HUES64 (cell line): ENCODE measurements around the gene PLCB1.

Experiments used
- H3K27ac ChIP-seq: 2 replicates; pipeline ENCODE4 v1.7.0; 2013; ENCODE audit warnings: low read depth, low read length, inconsistent platforms
- H3K27me3 ChIP-seq: 2 replicates; pipeline ENCODE4 v1.6.1; 2013; ENCODE audit warnings: mild to moderate bottlenecking, low read length; ENCODE audit not compliant: insufficient read depth
- H3K36me3 ChIP-seq: 2 replicates; pipeline ENCODE4 v1.6.1; 2013; ENCODE audit warnings: mild to moderate bottlenecking, low read length; ENCODE audit not compliant: insufficient read depth
- H3K4me1 ChIP-seq: 2 replicates; pipeline ENCODE4 v1.6.1; 2013; ENCODE audit warnings: mild to moderate bottlenecking, low read length, moderate library complexity; ENCODE audit not compliant: insufficient read depth
- H3K4me3 ChIP-seq: 2 replicates; pipeline ENCODE4 v1.5.1; 2013; ENCODE audit warnings: mild to moderate bottlenecking, low read length, moderate library complexity
- H3K9ac ChIP-seq: 2 replicates; pipeline ENCODE4 v1.6.1; 2013; ENCODE audit warnings: mild to moderate bottlenecking, low read depth, low read length
- H3K9me3 ChIP-seq: 2 replicates; pipeline ENCODE4 v1.6.1; 2013; ENCODE audit warnings: low read depth, low read length; ENCODE audit not compliant: insufficient read depth
- WGBS: fragments of 150-250, 120-280 bp; methylation state at CpG from one replicate; pipeline ENCODE4 v1.1.7; 2013; ENCODE audit warnings: missing lambda C conversion rate; 5-methylcytosine and 5-hydroxymethylcytosine counted together

The PLCB1 gene

GRCh38 chr20:8798505-8798904 is 666.4 kb downstream of the PLCB1 start:
- Histone ChIP-seq H3K36me3 (no peaks in the 10 kb centered on the region), H3K9me3 (no peaks in the 10 kb centered on the region), H3K4me1 (0 out of 2 replicates have a peak, but pooled peaks cover 3% of the 10 kb centered on the region), H3K27ac (no peak overlapping the region), H3K27me3 (no peaks in the 10 kb centered on the region), H3K4me3 (no peak overlapping the region), H3K9ac (no peak overlapping the region)

DNA sequence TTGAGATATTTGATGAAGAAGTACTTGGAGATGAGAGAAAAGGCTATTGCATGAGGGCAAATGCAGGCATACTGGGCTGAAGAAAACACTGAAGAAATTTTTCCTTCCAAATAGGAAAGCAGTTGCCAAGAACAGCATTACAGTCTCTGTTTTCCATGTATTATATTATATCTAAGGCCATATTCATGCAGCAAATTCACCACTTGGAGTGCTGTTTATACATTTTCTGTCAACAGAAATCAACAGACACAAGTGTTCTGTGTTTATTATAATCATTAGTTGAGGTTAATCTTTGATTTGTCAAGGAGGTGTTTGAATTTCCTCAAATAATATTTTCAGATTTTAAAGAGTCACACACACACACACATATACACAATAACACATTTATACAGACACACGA is 668.0 kb downstream of the PLCB1 start:
- H3K4me1 ChIP-seq = 0 out of 2 replicates have a peak, but pooled peaks cover 3% of the 10 kb centered on the region
- H3K27ac ChIP-seq = no peak overlapping the region
- no peaks in the 10 kb centered on the region for H3K27me3 ChIP-seq
- H3K9ac ChIP-seq = no peak overlapping the region
- no peaks in the 10 kb centered on the region for H3K9me3 ChIP-seq
- WGBS = 43% methylated on average over 1 of the region's 1 CpG
- H3K36me3 ChIP-seq = no peaks in the 10 kb centered on the region
- no peak overlapping the region for H3K4me3 ChIP-seq

DNA sequence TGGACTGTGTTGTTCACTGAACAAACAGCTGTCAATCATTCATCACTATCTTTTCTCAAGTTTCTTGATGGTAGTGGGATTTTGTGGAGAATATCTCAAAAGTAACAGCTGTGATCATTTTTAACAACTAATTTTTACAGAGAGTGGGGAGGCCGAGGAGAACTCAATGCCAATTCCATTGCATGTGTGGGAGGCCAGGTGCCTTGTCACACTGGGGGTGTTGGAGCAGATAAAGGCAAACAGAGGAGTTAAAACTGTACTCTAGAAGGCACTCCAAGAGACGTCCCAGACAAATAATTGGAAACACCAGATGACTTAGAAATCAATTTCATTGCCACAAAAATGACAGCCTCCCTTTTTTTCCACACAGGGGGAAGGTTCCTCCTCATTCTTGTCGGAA is 669.6 kb downstream of the PLCB1 start:
- Histone ChIP-seq H3K9me3 (no peaks in the 10 kb centered on the region), H3K4me3 (no peak overlapping the region), H3K9ac (no peak overlapping the region), H3K27me3 (no peaks in the 10 kb centered on the region), H3K27ac (no peak overlapping the region), H3K4me1 (0 out of 2 replicates have a peak, but pooled peaks cover 5% of the 10 kb centered on the region), H3K36me3 (no peaks in the 10 kb centered on the region)
- 88% methylated on average over 3 of the region's 3 CpGs for WGBS

DNA sequence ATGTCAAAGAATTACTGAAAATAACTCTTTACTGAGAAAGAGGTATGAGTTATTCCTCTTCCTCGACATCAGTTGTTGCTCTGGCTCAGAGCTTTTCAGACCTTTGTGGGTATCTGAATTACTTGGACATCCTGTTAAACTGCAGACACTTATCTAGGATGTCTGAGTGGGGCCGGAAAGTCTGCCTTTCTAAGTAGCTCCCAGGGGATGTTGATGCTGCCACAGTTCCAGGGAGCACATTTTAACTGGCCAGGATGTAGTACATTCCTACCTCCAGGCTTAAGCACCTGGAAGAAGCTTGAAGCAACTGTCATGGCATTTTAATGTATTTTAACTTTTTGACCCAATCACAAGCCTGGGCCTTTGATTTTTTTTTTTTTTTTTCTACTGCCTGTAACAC is 671.0 kb downstream of the PLCB1 start:
- no peak overlapping the region for H3K27ac ChIP-seq
- H3K9ac ChIP-seq = no peak overlapping the region
- H3K36me3 ChIP-seq = no peaks in the 10 kb centered on the region
- peaks cover 16% of the 10 kb centered on the region for H3K4me1 ChIP-seq
- no peaks in the 10 kb centered on the region for H3K9me3 ChIP-seq
- 96% methylated on average over 2 of the region's 2 CpGs for WGBS
- no peak overlapping the region for H3K4me3 ChIP-seq
- no peaks in the 10 kb centered on the region for H3K27me3 ChIP-seq

- no peak overlapping the region for H3K27ac ChIP-seq
- no peak overlapping the region for H3K4me3 ChIP-seq
- H3K9me3 ChIP-seq = no peaks in the 10 kb centered on the region
- no peaks in the 10 kb centered on the region for H3K36me3 ChIP-seq
- H3K27me3 ChIP-seq = no peaks in the 10 kb centered on the region
- no peak overlapping the region for H3K9ac ChIP-seq
- peaks cover 25% of the 10 kb centered on the region for H3K4me1 ChIP-seq
- 93% methylated on average over 6 of the region's 6 CpGs for WGBS
Measured at GRCh38 chr20:8803941-8804340, 671.9 kb downstream of the PLCB1 start.

- Histone ChIP-seq H3K4me1 (peaks cover 44% of the 10 kb centered on the region), H3K36me3 (no peaks in the 10 kb centered on the region), H3K4me3 (no peak overlapping the region), H3K27ac (no peak overlapping the region), H3K9me3 (no peaks in the 10 kb centered on the region), H3K9ac (no peak overlapping the region), H3K27me3 (no peaks in the 10 kb centered on the region)
- WGBS = 98% methylated on average over 6 of the region's 6 CpGs
Measured at GRCh38 chr20:8805737-8806442, 673.8 kb downstream of the PLCB1 start.

DNA sequence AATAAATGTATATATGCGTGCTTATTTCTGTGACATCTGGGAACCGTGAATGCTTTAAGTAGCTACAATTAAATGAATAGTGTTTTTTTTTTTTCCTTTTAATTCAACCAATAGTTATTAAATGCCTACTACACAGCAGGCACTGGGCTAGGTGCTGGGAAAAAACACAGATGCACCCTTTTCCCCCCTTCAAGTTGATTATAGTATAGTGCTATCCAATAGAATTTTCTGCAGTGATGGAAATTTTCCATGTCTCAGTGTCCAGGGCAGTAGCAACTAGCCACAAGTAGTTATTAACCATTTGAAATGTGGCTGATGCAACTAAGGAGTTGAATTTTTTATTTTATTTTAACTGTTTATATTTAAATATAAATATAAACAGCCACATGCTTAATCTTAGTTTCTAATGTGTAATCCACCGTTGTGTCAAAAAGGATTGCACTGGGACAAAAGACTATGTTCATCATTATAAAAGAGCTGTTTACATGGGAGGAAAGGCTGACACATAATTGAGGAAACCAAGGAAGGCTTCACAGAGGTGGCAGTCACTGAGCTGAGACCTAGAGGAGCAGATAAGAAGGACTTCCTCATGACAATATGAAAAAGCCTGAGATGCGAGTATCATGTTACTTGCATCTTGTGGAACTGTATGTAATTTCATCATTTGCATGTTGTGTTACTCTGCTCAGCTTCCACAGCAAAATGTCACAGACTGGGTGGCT is 675.6 kb downstream of the PLCB1 start:
- Histone ChIP-seq H3K4me3 (no peak overlapping the region), H3K4me1 (peaks cover 60% of the 10 kb centered on the region)

DNA sequence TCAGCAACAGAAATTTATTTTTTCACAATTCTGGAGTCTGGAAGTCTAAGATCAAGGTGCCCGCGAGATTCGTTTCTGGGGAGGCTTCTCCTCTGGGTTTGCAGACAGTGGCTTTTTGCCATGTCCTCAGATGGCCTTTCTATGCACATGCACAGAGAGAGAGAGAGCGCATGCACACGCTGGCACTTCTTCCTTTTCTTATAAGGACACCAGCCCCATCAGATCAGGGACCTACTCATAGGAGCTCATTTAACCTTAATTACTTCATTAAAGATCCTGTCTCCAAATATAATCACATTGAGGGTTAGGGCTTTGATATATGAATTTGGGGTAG is 676.1 kb downstream of the PLCB1 start:
- no peaks in the 10 kb centered on the region for H3K36me3 ChIP-seq
- peaks cover 66% of the 10 kb centered on the region for H3K4me1 ChIP-seq
- H3K9me3 ChIP-seq = no peaks in the 10 kb centered on the region
- H3K27me3 ChIP-seq = no peaks in the 10 kb centered on the region
- no peak overlapping the region for H3K4me3 ChIP-seq
- no peak overlapping the region for H3K27ac ChIP-seq
- WGBS = 92% methylated on average over 5 of the region's 5 CpGs
- no peak overlapping the region for H3K9ac ChIP-seq

More for the DNA sequence above, 675.6 kb downstream of the PLCB1 start:
- Histone ChIP-seq H3K36me3 (no peaks in the 10 kb centered on the region), H3K27ac (no peak overlapping the region), H3K27me3 (no peaks in the 10 kb centered on the region), H3K9me3 (no peaks in the 10 kb centered on the region), H3K9ac (no peak overlapping the region)
- 79% methylated on average over 2 of the region's 4 CpGs for WGBS

DNA sequence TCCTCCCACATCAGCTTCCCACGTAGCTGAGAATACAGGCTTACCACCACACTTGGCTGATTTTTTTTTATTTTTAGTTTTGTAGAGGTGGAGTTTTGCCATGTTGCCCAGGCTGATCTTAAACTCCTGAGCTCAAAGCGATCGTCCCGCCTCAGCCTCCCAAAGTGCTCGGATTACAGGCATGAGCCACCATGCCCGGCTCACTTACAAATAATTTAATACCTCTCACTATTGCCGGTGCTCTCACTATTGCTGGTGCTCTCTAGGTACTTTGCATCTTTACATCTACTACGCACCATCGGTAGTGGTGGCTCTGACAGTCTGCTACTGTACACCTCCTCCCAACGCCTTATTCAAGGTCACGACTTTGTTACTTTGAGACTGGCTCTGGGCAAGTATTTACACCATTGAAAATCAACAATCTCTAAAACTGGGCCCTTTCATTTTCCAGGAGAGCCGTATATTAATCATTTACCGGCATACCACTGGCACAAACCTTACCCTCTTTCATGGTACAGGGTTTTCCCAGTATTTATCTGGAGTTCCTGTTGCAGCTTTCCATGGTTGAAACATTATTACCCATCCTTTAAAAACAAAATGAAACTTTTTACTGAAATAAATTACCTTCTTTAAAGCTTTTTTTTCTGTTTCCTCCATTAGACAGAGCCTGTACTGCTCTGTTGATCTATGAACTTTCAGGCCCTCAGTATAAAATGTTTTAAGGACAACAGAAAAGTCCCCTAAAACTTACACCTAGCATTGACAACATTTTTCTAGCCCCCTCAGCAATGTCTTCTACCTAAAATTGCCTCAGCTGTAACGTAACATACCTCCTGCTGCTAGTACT is 677.3 kb downstream of the PLCB1 start:
- WGBS = 81% methylated on average over 13 of the region's 14 CpGs
- Histone ChIP-seq H3K4me1 (peaks cover 67% of the 10 kb centered on the region), H3K4me3 (no peak overlapping the region), H3K27me3 (no peaks in the 10 kb centered on the region), H3K36me3 (no peaks in the 10 kb centered on the region), H3K27ac (peak overlapping the region; percentile 11; the same call in 1 of the 2 replicates), H3K9ac (no peak overlapping the region), H3K9me3 (no peaks in the 10 kb centered on the region)

- H3K4me3 ChIP-seq = no peak overlapping the region; the same call in 1 of the 2 replicates
- no peaks in the 10 kb centered on the region for H3K36me3 ChIP-seq
- H3K4me1 ChIP-seq = peaks cover 60% of the 10 kb centered on the region
Measured at GRCh38 chr20:8811801-8812594, 679.9 kb downstream of the PLCB1 start.

More at GRCh38 chr20:8811801-8812594, 679.9 kb downstream of the PLCB1 start:
- H3K9ac ChIP-seq = peak overlapping the region; percentile 51
- peak overlapping the region; percentile 94 for H3K27ac ChIP-seq
- WGBS = 66% methylated on average over 11 of the region's 11 CpGs
- H3K9me3 ChIP-seq = no peaks in the 10 kb centered on the region
- H3K27me3 ChIP-seq = no peaks in the 10 kb centered on the region
